Erythroblast (primary cell): ENCODE measurements around the gene SOCS6.
A peak's percentile ranks its signal among the peaks of the same experiment; 100 is the strongest.
"Not testable (repeated sequence)": the region's sequence is repeated elsewhere in the genome, so short reads cannot be mapped to it uniquely, and the experiment has no call there.

Experiments used
- DNase-seq, 2 experiments: peaks; one replicate each; lab custom pipeline; 2025; lab: John Stamatoyannopoulos, UW
- GATA1 ChIP-seq: IDR thresholded peaks from 2 replicates; pipeline ENCODE4 v1.6.1; 2011; ENCODE audit warnings: low read depth, mild to moderate bottlenecking, control low read depth, low read length, moderate library complexity
- POLR2A ChIP-seq: IDR thresholded peaks from 2 replicates; pipeline ENCODE4 v1.6.1; 2011; ENCODE audit warnings: mild to moderate bottlenecking, low read length

The SOCS6 gene

DNA sequence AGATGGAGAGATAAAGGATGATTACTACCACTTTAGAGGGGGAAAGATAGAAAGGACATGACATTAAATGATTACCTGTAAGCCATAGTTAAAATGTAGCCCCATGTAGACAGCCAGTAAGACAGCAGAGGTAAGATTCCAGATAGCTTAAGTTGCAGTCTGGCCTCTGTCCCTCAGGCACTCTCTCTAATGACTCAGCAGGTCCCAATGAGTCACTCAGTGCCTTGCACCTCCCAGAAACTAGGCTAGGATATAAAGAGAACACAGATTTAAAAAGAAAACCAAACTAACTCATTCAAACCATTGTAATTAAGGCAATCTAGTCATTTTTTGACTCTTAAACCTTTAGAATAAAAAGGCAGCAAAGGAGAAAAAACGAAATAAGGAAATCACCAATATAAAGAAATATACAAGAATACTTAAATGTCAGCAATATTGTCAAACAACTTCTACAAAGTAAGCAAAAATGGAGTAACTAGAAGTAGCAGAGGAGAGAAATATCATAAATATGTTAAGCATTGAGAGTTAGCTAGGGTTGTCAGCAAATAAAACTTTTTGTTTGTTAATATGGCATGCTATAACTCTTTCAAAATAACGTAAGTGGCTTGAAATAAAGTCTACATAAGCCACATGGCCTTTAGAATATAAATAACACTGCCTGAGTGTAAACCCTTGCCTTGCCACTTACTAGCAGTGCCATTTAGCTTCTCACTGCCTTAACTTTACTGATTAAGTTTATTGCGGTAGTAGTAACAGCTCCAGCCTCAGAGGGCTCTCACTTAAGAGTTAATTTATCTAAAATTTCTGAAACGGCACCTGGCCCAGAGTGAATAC is 48.5 kb downstream of the SOCS6 start:
- TF ChIP-seq GATA1, result no peak
- no peak for TF ChIP-seq POLR2A
- peak; percentile 26 to 69 for DNase-seq

DNA sequence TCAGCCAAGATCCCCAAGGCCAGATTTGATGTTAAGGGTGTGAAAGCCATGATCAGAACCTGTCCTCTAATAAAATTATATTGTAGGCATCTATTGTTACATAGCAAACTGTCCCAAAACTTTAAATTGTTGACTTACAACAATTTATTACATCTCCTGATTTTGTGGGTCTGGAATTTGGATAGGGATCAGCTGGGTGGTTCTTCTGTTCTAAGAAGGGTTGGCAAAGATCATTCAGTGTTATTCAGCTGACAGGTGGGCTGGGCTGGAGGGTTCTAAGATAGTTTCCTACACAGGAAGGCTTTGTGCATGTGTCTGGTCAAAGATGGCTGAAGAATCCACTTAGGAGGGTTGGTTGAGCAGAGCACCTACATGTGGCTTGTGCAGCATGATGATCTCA is 50.0 kb downstream of the SOCS6 start:
- no peak for TF ChIP-seq GATA1
- no peak for TF ChIP-seq POLR2A
- no peak for DNase-seq

GRCh38 chr18:70339915-70340314 is 51.1 kb downstream of the SOCS6 start:
- TF ChIP-seq POLR2A (no peak), GATA1 (no peak)
- DNase-seq, result no peak

- DNase-seq, result not testable (repeated sequence)
Measured at GRCh38 chr18:70348481-70348880, 59.6 kb downstream of the SOCS6 start.

- DNase-seq, result no peak
- no peak for TF ChIP-seq POLR2A
- no peak for TF ChIP-seq GATA1
Measured at GRCh38 chr18:70349316-70349715, 60.5 kb downstream of the SOCS6 start.

DNA sequence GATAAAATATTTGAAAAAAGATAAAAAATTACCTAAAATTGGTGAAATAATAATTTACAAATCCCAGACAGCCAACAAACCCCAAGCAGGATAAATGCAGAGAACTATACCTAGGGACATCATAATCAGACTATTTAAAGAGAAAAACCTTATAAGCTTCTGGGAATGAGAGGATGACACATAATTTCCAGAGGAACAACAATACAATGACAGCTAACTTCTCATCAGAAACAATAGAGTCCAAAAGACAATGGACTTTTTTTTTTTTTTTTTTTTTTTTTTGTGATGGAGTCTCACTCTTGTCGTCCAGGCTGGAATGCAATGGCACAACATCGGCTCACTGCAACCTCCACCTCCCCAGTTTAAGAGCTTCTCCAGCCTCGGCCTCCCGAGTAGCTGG is 65.2 kb downstream of the SOCS6 start:
- TF ChIP-seq GATA1 (no peak), POLR2A (no peak)
- no peak for DNase-seq

- no peak for DNase-seq
- TF ChIP-seq POLR2A (no peak), GATA1 (no peak)
Measured at GRCh38 chr18:70354771-70355170, 65.9 kb downstream of the SOCS6 start.

DNA sequence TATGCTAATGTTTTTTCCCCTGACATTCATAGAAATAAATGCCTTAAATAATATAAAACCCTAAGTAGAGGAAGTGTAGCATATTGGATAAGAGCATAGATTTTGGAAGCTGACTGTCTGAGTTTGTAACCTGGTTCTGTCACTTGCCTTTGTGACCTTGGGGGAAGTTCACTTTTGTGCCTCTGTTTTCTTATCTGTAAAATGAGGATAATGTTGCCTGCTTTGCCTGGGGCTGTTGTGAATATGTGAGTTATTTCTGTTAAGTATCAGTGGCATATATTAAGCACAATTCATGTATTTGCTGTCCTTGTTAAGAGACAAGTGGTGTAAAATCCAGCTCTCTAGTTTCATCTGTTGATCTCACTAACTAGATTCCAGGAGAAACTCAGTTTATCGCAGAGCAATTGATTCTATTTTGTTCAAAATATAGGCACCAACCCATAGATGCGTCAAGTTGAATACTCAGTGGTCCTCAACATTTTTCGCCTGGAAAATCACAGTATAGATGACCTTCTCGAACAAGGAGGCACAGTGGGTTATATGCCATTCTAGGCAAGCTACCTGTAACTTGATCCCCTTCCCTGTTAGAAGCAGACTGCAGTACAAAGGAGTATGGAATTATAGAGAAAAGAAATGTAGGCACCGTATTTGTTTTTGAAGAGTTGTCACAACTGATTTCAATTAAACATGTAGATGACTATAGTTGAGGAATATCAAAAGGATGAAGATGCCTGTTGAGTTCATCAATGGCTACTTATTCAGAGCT is 67.0 kb downstream of the SOCS6 start:
- no peak for TF ChIP-seq GATA1
- no peak for TF ChIP-seq POLR2A

GRCh38 chr18:70358105-70358406 is 69.2 kb downstream of the SOCS6 start:
- not testable (repeated sequence) for DNase-seq

More for the DNA sequence above, 67.0 kb downstream of the SOCS6 start:
- no peak for DNase-seq

- no peak for DNase-seq
- TF ChIP-seq GATA1, result no peak
- no peak for TF ChIP-seq POLR2A
Measured at GRCh38 chr18:70359071-70359470, 70.2 kb downstream of the SOCS6 start.

DNA sequence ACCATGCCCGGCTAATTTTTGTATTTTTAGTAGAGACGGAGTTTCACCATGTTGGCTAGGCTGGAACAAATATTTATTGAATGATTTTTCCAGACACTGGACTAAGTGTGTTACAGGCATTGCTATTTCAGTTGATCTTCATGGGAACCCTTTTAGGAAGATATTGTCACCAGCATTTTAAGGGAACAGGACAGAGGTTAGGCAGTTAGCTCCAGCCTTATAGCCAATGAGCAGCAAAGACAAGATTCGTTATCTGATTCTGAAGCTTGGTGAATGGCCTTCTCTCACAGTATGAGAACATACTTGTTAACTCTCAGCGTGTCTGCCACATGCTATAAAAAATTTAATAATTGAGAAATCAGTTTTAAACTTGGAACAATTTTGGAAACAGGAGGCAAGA is 73.4 kb downstream of the SOCS6 start:
- no peak for DNase-seq
- no peak for TF ChIP-seq POLR2A
- TF ChIP-seq GATA1, result no peak

- no peak for DNase-seq
- TF ChIP-seq GATA1, result no peak
- TF ChIP-seq POLR2A, result no peak
Measured at GRCh38 chr18:70363861-70364260, 75.0 kb downstream of the SOCS6 start.

- TF ChIP-seq GATA1 (no peak), POLR2A (no peak)
- DNase-seq, result no peak
Measured at GRCh38 chr18:70365361-70365760, 76.5 kb downstream of the SOCS6 start.

DNA sequence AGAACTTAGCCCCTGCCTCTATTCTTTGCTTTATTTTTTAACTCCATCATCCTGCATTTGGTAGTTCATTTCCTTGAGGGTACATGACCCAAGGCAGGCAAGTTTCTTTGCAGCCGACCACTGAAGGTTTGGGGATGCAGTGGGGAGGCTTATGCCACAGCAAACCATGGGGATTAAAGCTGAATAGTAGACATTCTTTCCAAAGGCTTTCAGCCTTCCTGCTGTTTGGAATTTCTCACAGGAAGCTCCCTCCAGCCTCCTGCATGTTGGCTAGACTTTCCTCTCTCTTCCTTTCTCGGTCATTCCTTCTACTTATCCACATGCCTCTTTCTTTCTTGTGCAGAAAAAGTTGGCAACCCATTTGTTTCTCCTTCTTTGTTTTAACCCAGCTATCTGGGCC is 77.3 kb downstream of the SOCS6 start:
- TF ChIP-seq POLR2A, result no peak
- no peak for TF ChIP-seq GATA1
- no peak for DNase-seq

- TF ChIP-seq POLR2A (no peak), GATA1 (no peak)
- DNase-seq, result no peak
Measured at GRCh38 chr18:70366670-70367069, 77.8 kb downstream of the SOCS6 start.

GRCh38 chr18:70367344-70367743 is 78.5 kb downstream of the SOCS6 start:
- DNase-seq, result not testable (repeated sequence)
